Thoracic aorta (tissue), 2 donors: ENCODE data around the gene LMO1. TPM values are rescaled to one million over a fixed set of nuclear protein-coding genes. Genes with fewer than 3 reads are reported as not detected.

Experiments used
- ATAC-seq: fragments of 150-250 bp; one replicate; pipeline ENCODE4 v1.8.0; 2017; ENCODE audit warnings: low read depth; ENCODE audit not compliant: insufficient number of reproducible peaks, low FRiP score
- DNase-seq: peaks from one replicate; pipeline ENCODE4 v3.0.0-alpha.2; 2020; ENCODE audit warnings: low spot score
- H3K27ac ChIP-seq, 2 donors: fragments of 200-600 bp; sonication (generic); 1 replicate in 1 of 2; 2 replicates in 1 of 2; pipeline ENCODE4 v1.5.1; 2016; ENCODE audit warnings: mild to moderate bottlenecking in 2 of 2, moderate library complexity in 2 of 2
- H3K27me3 ChIP-seq: fragments of 200-600 bp; sonication (generic); replicated peaks from 2 replicates; pipeline ENCODE4 v1.6.0; 2016; ENCODE audit warnings: mild to moderate bottlenecking; ENCODE audit not compliant: insufficient read depth
- H3K36me3 ChIP-seq: fragments of 200-600 bp; sonication (generic); one replicate; pipeline ENCODE4 v1.5.1; 2016
- H3K4me1 ChIP-seq, 2 donors: fragments of 200-600 bp; sonication (generic); 1 replicate in 1 of 2; 2 replicates in 1 of 2; pipeline versions ENCODE4 v1.5.1 to v1.6.0; 2016; ENCODE audit warnings: low read depth in 2 of 2, mild to moderate bottlenecking in 1 of 2; ENCODE audit not compliant: control insufficient read depth in 1 of 2
- H3K4me3 ChIP-seq: fragments of 200-600 bp; sonication (generic); 2 replicates; pipeline ENCODE4 v1.5.1; 2016; ENCODE audit warnings: mild to moderate bottlenecking
- H3K9me3 ChIP-seq: fragments of 200-600 bp; sonication (generic); 2 replicates; pipeline ENCODE4 v1.5.1; 2016
- CTCF ChIP-seq: fragments of 200-600 bp; sonication (generic); IDR thresholded peaks from one replicate; pipeline ENCODE4 v1.5.1; 2019; ENCODE audit warnings: antibody characterized with exemption
- total RNA-seq, 2 donors: library from RNA; depleted of rRNA; stranded (reverse); fragments of >200 nt; gene quantifications; one replicate each; pipeline versions ENCODE4 v1.1.0 to v1.2.3, GENCODE V29; 2016

Gene LMO1
- total RNA-seq, 2 donors from 2014 or later, result not detected

GRCh38 chr11:8265681-8266241, 2.1 kb upstream of the LMO1 start:
- Histone ChIP-seq H3K27me3 (no peaks in the 10 kb centered on the region), H3K9me3 (no peaks in the 10 kb centered on the region), H3K4me3 (no peak overlapping the region), H3K36me3 (no peaks in the 10 kb centered on the region), H3K27ac (no peak overlapping the region), H3K4me1 (peaks cover 12 to 25% of the 10 kb centered on the region in 2 donors)
- no peak for TF ChIP-seq CTCF
- no peak for DNase-seq
- no peak for ATAC-seq

DNA sequence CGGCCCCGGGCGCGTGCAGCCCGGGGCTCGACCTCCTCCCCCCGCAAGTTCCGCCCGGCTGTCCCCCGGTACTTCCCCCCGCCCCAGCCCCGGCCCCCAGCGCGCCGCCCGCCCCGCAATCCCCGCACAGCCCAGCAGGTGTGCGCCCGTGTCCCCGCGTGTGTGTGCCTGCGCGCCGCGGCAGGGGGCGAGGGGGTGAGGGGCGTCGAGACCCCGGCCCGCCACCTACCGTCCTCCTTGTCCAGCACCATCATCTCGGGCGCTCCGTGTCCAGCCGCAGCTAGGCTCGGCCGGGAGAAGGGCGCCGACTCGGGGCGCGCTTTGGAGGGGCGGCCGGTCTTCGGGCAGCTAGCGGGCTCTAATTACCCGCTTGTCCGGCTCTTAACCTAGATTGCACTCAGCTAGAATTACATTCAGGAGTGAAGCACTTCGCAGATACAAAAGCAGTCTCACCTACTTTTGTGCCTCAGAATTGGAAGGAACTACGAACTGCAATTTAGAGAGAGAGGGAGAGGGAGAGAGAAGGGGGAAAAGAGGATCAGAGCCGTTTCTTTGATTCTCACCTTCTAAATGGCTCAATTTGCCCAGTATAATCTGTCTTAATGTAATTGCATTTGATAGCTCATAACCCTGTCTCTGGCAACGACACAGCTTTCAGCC, 439 bp downstream of the LMO1 start:
- ATAC-seq (no peak), DNase-seq (no peak)
- TF ChIP-seq CTCF, result no peak
- Histone ChIP-seq H3K27ac (no peak overlapping the region), H3K4me3 (peak overlapping the region; percentile 73), H3K27me3 (no peaks in the 10 kb centered on the region), H3K36me3 (no peaks in the 10 kb centered on the region), H3K9me3 (no peaks in the 10 kb centered on the region), H3K4me1 (peaks cover 19 to 35% of the 10 kb centered on the region in 2 donors)

DNA sequence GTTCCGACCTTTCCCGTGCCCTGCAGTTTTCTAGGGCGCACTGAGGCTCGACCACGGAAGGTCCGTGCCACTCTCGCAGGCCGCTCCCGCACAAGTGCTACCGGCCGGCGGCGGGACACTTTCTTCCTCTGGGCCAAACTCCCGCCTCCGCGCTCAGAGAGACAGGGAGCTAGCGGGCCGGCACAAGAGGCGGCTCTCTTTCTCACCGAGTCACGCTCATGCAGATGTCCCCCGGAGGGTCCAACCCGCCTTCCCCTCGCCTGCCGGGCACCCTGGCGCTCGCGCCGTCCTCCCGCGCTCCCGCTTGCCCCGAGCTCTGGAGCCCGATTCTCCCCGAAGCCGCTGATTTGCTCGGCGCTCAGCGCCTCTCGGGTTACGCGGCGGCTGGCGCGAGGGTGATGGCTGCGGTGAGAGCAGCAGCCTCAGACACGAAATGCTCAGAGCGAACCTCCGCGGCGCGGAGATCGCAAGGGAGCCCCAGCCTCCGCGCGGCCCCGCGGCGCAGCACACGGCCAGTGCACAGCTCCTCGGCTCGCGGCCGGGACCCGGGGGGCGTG, 1.0 kb downstream of the LMO1 start:
- H3K4me1 ChIP-seq, result peaks cover 14 to 29% of the 10 kb centered on the region in 2 donors
- DNase-seq, result no peak
- H3K27ac ChIP-seq, result no peak overlapping the region
- H3K27me3 ChIP-seq, result no peaks in the 10 kb centered on the region
- no peak for ATAC-seq
- peak overlapping the region; percentile 73 for H3K4me3 ChIP-seq
- H3K9me3 ChIP-seq, result no peaks in the 10 kb centered on the region
- no peak for TF ChIP-seq CTCF
- H3K36me3 ChIP-seq, result no peaks in the 10 kb centered on the region

DNA sequence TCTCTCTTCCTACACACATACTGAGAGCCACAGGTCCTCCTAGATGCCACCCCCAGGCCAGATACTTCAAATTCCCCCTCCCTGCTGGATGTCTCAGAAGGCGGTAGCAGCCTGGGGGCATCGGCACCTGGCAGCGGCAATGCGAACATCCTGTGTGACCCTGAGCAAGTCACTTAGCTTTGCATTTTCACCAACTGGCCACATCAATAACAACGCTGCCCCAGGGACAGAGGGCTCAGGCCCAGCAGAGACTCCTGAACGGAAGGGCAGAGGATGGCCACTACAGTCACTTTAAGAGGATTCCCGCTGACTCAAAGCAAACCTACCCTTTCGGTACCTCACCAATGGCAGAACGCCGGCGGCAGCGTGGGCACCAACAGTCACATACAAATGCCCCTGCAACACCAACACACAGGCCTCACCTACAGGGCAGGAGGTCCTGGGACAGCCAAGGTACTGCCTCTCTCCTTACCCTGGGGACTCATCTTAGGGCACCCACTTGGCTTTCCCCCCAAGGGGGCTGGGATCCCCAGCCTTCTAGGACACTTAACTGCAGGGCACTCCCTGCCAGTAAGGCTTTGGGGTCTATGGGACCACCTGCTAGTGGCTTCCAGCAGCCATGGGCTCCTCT, 1.6 kb downstream of the LMO1 start:
- Histone ChIP-seq H3K9me3 (no peaks in the 10 kb centered on the region), H3K27ac (no peak overlapping the region), H3K4me3 (peak overlapping the region; percentile 73), H3K27me3 (no peaks in the 10 kb centered on the region), H3K36me3 (no peaks in the 10 kb centered on the region), H3K4me1 (peaks cover 14 to 28% of the 10 kb centered on the region in 2 donors)
- no peak for TF ChIP-seq CTCF
- no peak for DNase-seq
- ATAC-seq, result no peak

- Histone ChIP-seq H3K27ac (no peak overlapping the region), H3K9me3 (no peaks in the 10 kb centered on the region), H3K4me1 (peaks cover 14 to 28% of the 10 kb centered on the region in 2 donors), H3K4me3 (no peak overlapping the region), H3K36me3 (no peaks in the 10 kb centered on the region), H3K27me3 (no peaks in the 10 kb centered on the region)
- DNase-seq (no peak), ATAC-seq (no peak)
- TF ChIP-seq CTCF, result no peak
Measured at GRCh38 chr11:8261291-8261690, 2.4 kb downstream of the LMO1 start.
